H9 (cell line): ENCODE data around the gene TENM4. TPM values are rescaled to one million over a fixed set of nuclear protein-coding genes. Genes with fewer than 3 reads are reported as not detected.

ENCODE experiments used
- DNase-seq: peaks from one replicate; pipeline ENCODE4 v3.0.0-alpha.2; 2017
- H2AFZ ChIP-seq: one replicate; pipeline ENCODE4 v1.6.1; 2013; ENCODE audit warnings: mild to moderate bottlenecking, low read length, control low read depth, moderate library complexity
- H2AK5ac ChIP-seq: 2 replicates; pipeline ENCODE4 v1.6.1; 2013; ENCODE audit warnings: low read length, control low read depth, mixed read lengths; ENCODE audit not compliant: insufficient read length
- H2BK120ac ChIP-seq: one replicate; pipeline ENCODE4 v1.6.1; 2013; ENCODE audit warnings: low read depth, mild to moderate bottlenecking, low read length, control low read depth, inconsistent platforms; ENCODE audit not compliant: poor library complexity, severe bottlenecking
- H2BK12ac ChIP-seq: 2 replicates; pipeline ENCODE4 v1.6.1; 2013; ENCODE audit warnings: low read length, control low read depth, mixed read lengths, low read depth; ENCODE audit not compliant: insufficient read length
- H2BK15ac ChIP-seq: 2 replicates; pipeline ENCODE4 v1.6.1; 2013; ENCODE audit warnings: low read depth, low read length, control low read depth
- H2BK20ac ChIP-seq: one replicate; pipeline ENCODE4 v1.6.1; 2013; ENCODE audit warnings: low read depth, mild to moderate bottlenecking, low read length, control low read depth, inconsistent platforms; ENCODE audit not compliant: poor library complexity, severe bottlenecking
- H2BK5ac ChIP-seq: 2 replicates; pipeline ENCODE4 v1.6.1; 2013; ENCODE audit warnings: low read length, control low read depth, mixed read lengths; ENCODE audit not compliant: insufficient read length
- H3K14ac ChIP-seq: 2 replicates; pipeline ENCODE4 v1.6.1; 2013; ENCODE audit warnings: low read length, control low read depth; ENCODE audit not compliant: insufficient read depth
- H3K18ac ChIP-seq: 2 replicates; pipeline ENCODE4 v1.6.1; 2013; ENCODE audit warnings: low read depth, mild to moderate bottlenecking, mixed read lengths, low read length, control low read depth; ENCODE audit not compliant: insufficient read length
- H3K23ac ChIP-seq: 2 replicates; pipeline ENCODE4 v1.6.1; 2013; ENCODE audit warnings: low read length, control low read depth, mixed read lengths, low read depth; ENCODE audit not compliant: insufficient read length
- H3K23me2 ChIP-seq: 2 replicates; pipeline ENCODE4 v1.6.1; 2013; ENCODE audit warnings: low read depth, mild to moderate bottlenecking, mixed read lengths, low read length, control low read depth; ENCODE audit not compliant: insufficient read length, poor library complexity, severe bottlenecking
- H3K27ac ChIP-seq: 2 replicates; pipeline ENCODE4 v1.5.1; 2013; ENCODE audit warnings: low read length, control low read depth, mixed read lengths, low read depth; ENCODE audit not compliant: insufficient read length
- H3K27me3 ChIP-seq: 2 replicates; pipeline ENCODE4 v1.6.1; 2013; ENCODE audit warnings: low read length, control low read depth, inconsistent platforms; ENCODE audit not compliant: insufficient read depth
- H3K4ac ChIP-seq: 2 replicates; pipeline ENCODE4 v1.6.1; 2013; ENCODE audit warnings: low read depth, mild to moderate bottlenecking, control low read depth, inconsistent platforms, low read length, moderate library complexity
- H3K4me1 ChIP-seq: 2 replicates; pipeline ENCODE4 v1.6.1; 2013; ENCODE audit warnings: low read length, control low read depth, inconsistent platforms; ENCODE audit not compliant: insufficient read depth
- H3K4me2 ChIP-seq: 2 replicates; pipeline ENCODE4 v1.6.1; 2013; ENCODE audit warnings: low read length, control low read depth, mixed read lengths; ENCODE audit not compliant: insufficient read length, insufficient read depth
- H3K56ac ChIP-seq: 2 replicates; pipeline ENCODE4 v1.6.1; 2013; ENCODE audit warnings: low read depth, mild to moderate bottlenecking, mixed read lengths, low read length, control low read depth; ENCODE audit not compliant: insufficient read length
- H3K79me1 ChIP-seq: 2 replicates; pipeline ENCODE4 v1.6.1; 2013; ENCODE audit warnings: low read depth, mild to moderate bottlenecking, moderate library complexity, low read length, control low read depth, inconsistent platforms; ENCODE audit not compliant: insufficient read depth, poor library complexity, severe bottlenecking
- H3K79me2 ChIP-seq: 2 replicates; pipeline ENCODE4 v1.6.1; 2013; ENCODE audit warnings: low read length, control low read depth, inconsistent platforms; ENCODE audit not compliant: insufficient read depth
- H3K9ac ChIP-seq: 2 replicates; pipeline ENCODE4 v1.6.1; 2013; ENCODE audit warnings: low read length, control low read depth, mixed read lengths; ENCODE audit not compliant: insufficient read length; ENCODE audit errors: extremely low read depth
- H3K9me3 ChIP-seq: one replicate; pipeline ENCODE4 v1.6.1; 2013; ENCODE audit warnings: low read depth, low read length, inconsistent platforms; ENCODE audit not compliant: control insufficient read depth
- H3T11ph ChIP-seq: one replicate; pipeline ENCODE4 v1.6.1; 2013; ENCODE audit warnings: mild to moderate bottlenecking, low read length, control low read depth, inconsistent platforms
- H4K20me1 ChIP-seq: one replicate; pipeline ENCODE4 v1.6.1; 2013; ENCODE audit not compliant: control insufficient read depth, insufficient read length, insufficient read depth
- H4K5ac ChIP-seq: 2 replicates; pipeline ENCODE4 v1.6.1; 2013; ENCODE audit warnings: low read depth, mild to moderate bottlenecking, mixed read lengths, low read length, control low read depth; ENCODE audit not compliant: insufficient read length
- H4K8ac ChIP-seq: replicated peaks from 2 replicates; pipeline ENCODE4 v1.6.1; 2013; ENCODE audit warnings: low read length, control low read depth, mixed read lengths, low read depth; ENCODE audit not compliant: insufficient read length
- H4K91ac ChIP-seq: 2 replicates; pipeline ENCODE4 v1.6.1; 2013; ENCODE audit warnings: low read depth, mild to moderate bottlenecking, moderate library complexity, mixed read lengths, low read length, control low read depth; ENCODE audit not compliant: insufficient read length
- H3K27ac Mint-ChIP-seq, 3 experiments: 2 replicates in 2 of 3; 3 replicates in 1 of 3; pipeline ENCODE4 v1.8.0; 2020 to 2021; ENCODE audit warnings: mixed read lengths in 3 of 3, mild to moderate bottlenecking in 1 of 3, moderate library complexity in 1 of 3
- H3K27me3 Mint-ChIP-seq: 2 replicates; pipeline ENCODE4 v1.8.0; 2021; ENCODE audit warnings: low read depth, mild to moderate bottlenecking, moderate library complexity, mixed read lengths
- H3K36me3 Mint-ChIP-seq, 3 experiments: 2 replicates in 2 of 3; 3 replicates in 1 of 3; pipeline ENCODE4 v1.8.0; 2020 to 2021; ENCODE audit warnings: low read depth in 3 of 3, mixed read lengths in 3 of 3; ENCODE audit not compliant: insufficient read depth in 1 of 3
- H3K4me1 Mint-ChIP-seq, 2 experiments: 2 replicates each; pipeline ENCODE4 v1.8.0; 2020; ENCODE audit warnings: mixed read lengths in 2 of 2
- H3K4me3 Mint-ChIP-seq, 2 experiments: 2 replicates in 1 of 2; 3 replicates in 1 of 2; pipeline ENCODE4 v1.8.0; 2020 to 2021; ENCODE audit warnings: mild to moderate bottlenecking in 2 of 2, mixed read lengths in 2 of 2, moderate library complexity in 1 of 2
- H3K9me3 Mint-ChIP-seq, 2 experiments: 2 replicates in 1 of 2; 3 replicates in 1 of 2; pipeline ENCODE4 v1.8.0; 2020; ENCODE audit warnings: mild to moderate bottlenecking in 2 of 2, mixed read lengths in 2 of 2, moderate library complexity in 1 of 2
- CTCF ChIP-seq: fragments of 200-600 bp; sonication (generic); conservative IDR thresholded peaks from 3 replicates; pipeline ENCODE4 v1.8.0; 2021; ENCODE audit warnings: antibody characterized with exemption, mild to moderate bottlenecking
- WGBS: extraction: QIAGEN DNeasy Blood & Tissue Kit; methylation state at CpG from one replicate; pipeline ENCODE4 v1.1.7; 2013; ENCODE audit warnings: missing lambda C conversion rate, low lambda C conversion rate, mixed read lengths; ENCODE audit not compliant: insufficient read length; ENCODE audit errors: extremely low coverage; 5-methylcytosine and 5-hydroxymethylcytosine counted together
- total RNA-seq: library from RNA; stranded (reverse); gene quantifications from 2 replicates; pipeline ENCODE4 v1.2.1, GENCODE V29; 2021

TENM4 gene
- total RNA-seq, 1 experiment from 2014 or later = 4.6 TPM

- H2BK5ac ChIP-seq = no peak overlapping the region
- H2BK15ac ChIP-seq = no peak overlapping the region
- H3K4me1 ChIP-seq = peaks cover 6% of the 10 kb centered on the region; the same call in 1 of the 2 replicates
- H3K56ac ChIP-seq = no peak overlapping the region
- Mint-ChIP-seq H3K4me3 (no peak overlapping the region), H3K9me3 (peaks cover 5 to 9% of the 10 kb centered on the region in 2 experiments; a peak in 4 of 5 replicates), H3K4me1 (peaks cover 25 to 36% of the 10 kb centered on the region in 2 experiments), H3K36me3 (peaks cover 0 to 6% (median 3%) of the 10 kb centered on the region in 3 experiments; a peak in 5 of 7 replicates), H3K27ac (no peak overlapping the region), H3K27me3 (peaks cover 3% of the 10 kb centered on the region)
- TF ChIP-seq CTCF = no peak
- no peak overlapping the region for H3K4ac ChIP-seq
- no peaks in the 10 kb centered on the region for H4K20me1 ChIP-seq
- H3K18ac ChIP-seq = no peak overlapping the region
- H3K23me2 ChIP-seq = no peaks in the 10 kb centered on the region
- H3K27ac ChIP-seq = no peak overlapping the region
- no peaks in the 10 kb centered on the region for H3K79me2 ChIP-seq
- H3K4me2 ChIP-seq = no peak overlapping the region
- H3K79me1 ChIP-seq = no peaks in the 10 kb centered on the region
- no peak overlapping the region for H3K23ac ChIP-seq
- H2BK12ac ChIP-seq = no peak overlapping the region
- H2BK20ac ChIP-seq = no peak overlapping the region
- H2AFZ ChIP-seq = no peak overlapping the region
- H4K91ac ChIP-seq = no peak overlapping the region
- no peak overlapping the region for H4K8ac ChIP-seq
- H3K9ac ChIP-seq = no peak overlapping the region
- no peak overlapping the region for H3T11ph ChIP-seq
- H2BK120ac ChIP-seq = no peak overlapping the region
- DNase-seq = no peak
- no CpG with 5 or more reads among the region's 3 CpGs for WGBS
- no peak overlapping the region for H3K14ac ChIP-seq
- H3K9me3 ChIP-seq = no peaks in the 10 kb centered on the region
- H4K5ac ChIP-seq = no peak overlapping the region
- H2AK5ac ChIP-seq = no peak overlapping the region
- no peaks in the 10 kb centered on the region for H3K27me3 ChIP-seq
These were observed 59.8 kb downstream of the TENM4 start for GRCh38 chr11:79381036-79381435.
